HCT116 (cell line): Measurements from ENCODE around the gene TPST1. TPM values are rescaled to one million over a fixed set of nuclear protein-coding genes. Genes with fewer than 3 reads are reported as not detected.
A peak's percentile ranks its signal among the peaks of the same experiment; 100 is the strongest.

Experiments used
- ATAC-seq: fragments of 200-7000 bp; cut with Tn5 transposase; 2 replicates; pipeline ENCODE4 v1.9.1; 2020; ENCODE audit warnings: mild to moderate bottlenecking, moderate library complexity
- BruUV-seq: library from RNA; stranded (reverse); fragments of 400-500 nt; replicated peaks from 2 replicates; lab custom pipeline; 2021; lab: Mats Ljungman, UMichigan
- CTCF ChIA-PET: fragments of 300-600 bp; sonication (Branson Sonifier 250); formaldehyde crosslinking; loops from one replicate; lab custom pipeline; 2021; ENCODE audit warnings: antibody characterized with exemption; lab: Charles Lee
- POLR2A ChIA-PET: fragments of 300-600, 350-600 bp; sonication (Branson Sonifier 250); formaldehyde crosslinking; loops from one replicate; lab custom pipeline; 2021; ENCODE audit warnings: antibody characterized with exemption; lab: Charles Lee
- RAD21 ChIA-PET, 2 experiments: fragments of 300-600 bp; sonication (Branson Sonifier 250); formaldehyde crosslinking; loops; one replicate each; lab custom pipeline; 2023; ENCODE audit warnings: low total read pairs in 2 of 2; ENCODE audit not compliant: uncharacterized antibody in 2 of 2, unreplicated experiment in 2 of 2, low non-redundant PET in 1 of 2; lab: Charles Lee
- DNase-seq: peaks from one replicate; pipeline ENCODE4 v3.0.0-alpha.2; 2010; ENCODE audit warnings: low read depth, low spot score
- H2AFZ ChIP-seq: fragments of 200-600 bp; shearing (Covaris generic), sonication (generic); 2 replicates; pipeline ENCODE4 v1.6.1; 2017; ENCODE audit warnings: low read depth, mixed run types, mixed read lengths, antibody characterized with exemption, low read length; ENCODE audit not compliant: poor library complexity, severe bottlenecking
- H3K27ac ChIP-seq: 2 replicates; pipeline ENCODE4 v1.5.1; 2012; ENCODE audit warnings: low read depth, low read length
- H3K27me3 ChIP-seq: fragments of 200-600 bp; sonication (generic); 2 replicates; pipeline ENCODE4 v1.6.1; 2016; ENCODE audit warnings: mixed run types, low read length, mixed read lengths; ENCODE audit not compliant: insufficient read depth
- H3K36me3 ChIP-seq, 2 experiments: fragments of 200-500 bp in 1 of 2; fragments of 200-600 bp in 1 of 2; sonication (Bioruptor generic) in 1 of 2; sonication (generic) in 1 of 2; 2 replicates each; pipeline versions ENCODE4 v1.5.1 to v1.6.1; 2014 to 2016; ENCODE audit warnings: low read length in 2 of 2, inconsistent platforms in 1 of 2, mixed read lengths in 1 of 2, mixed run types in 1 of 2; ENCODE audit not compliant: insufficient read depth in 2 of 2, control insufficient read depth in 1 of 2
- H3K4me1 ChIP-seq, 2 experiments: fragments of 200-600 bp in 1 of 2; sonication (generic) in 1 of 2; 2 replicates each; pipeline versions ENCODE4 v1.5.1 to v1.6.1; 2012 to 2017; ENCODE audit warnings: low read length in 2 of 2, inconsistent platforms in 1 of 2, mild to moderate bottlenecking in 1 of 2, mixed read lengths in 1 of 2, mixed run types in 1 of 2, moderate library complexity in 1 of 2; ENCODE audit not compliant: insufficient read depth in 2 of 2, control insufficient read depth in 1 of 2
- H3K4me2 ChIP-seq: fragments of 200-600 bp; sonication (generic); 2 replicates; pipeline ENCODE4 v1.6.1; 2017; ENCODE audit warnings: mixed run types, low read length, mixed read lengths
- H3K4me3 ChIP-seq, 2 experiments: fragments of 200-600 bp in 1 of 2; sonication (generic) in 1 of 2; replicated peaks in 1 of 2; 2 replicates each; pipeline ENCODE4 v1.5.1; 2011 to 2016; ENCODE audit warnings: low read length in 2 of 2, control low read depth in 1 of 2, low read depth in 1 of 2, mild to moderate bottlenecking in 1 of 2, mixed read lengths in 1 of 2, mixed run types in 1 of 2
- H3K79me2 ChIP-seq: fragments of 200-600 bp; sonication (generic); 2 replicates; pipeline ENCODE4 v1.6.1; 2017; ENCODE audit warnings: mild to moderate bottlenecking, mixed run types, low read length, moderate library complexity, mixed read lengths; ENCODE audit not compliant: insufficient read depth
- H3K9ac ChIP-seq: fragments of 200-600 bp; sonication (generic); 2 replicates; pipeline ENCODE4 v1.6.1; 2016; ENCODE audit warnings: low read length, mixed read lengths
- H3K9me2 ChIP-seq: fragments of 200-600 bp; sonication (generic), shearing (Covaris generic); 2 replicates; pipeline ENCODE4 v1.6.1; 2017; ENCODE audit warnings: mixed run types, mild to moderate bottlenecking, moderate library complexity; ENCODE audit not compliant: insufficient read depth
- H3K9me3 ChIP-seq, 2 experiments: fragments of 200-500 bp in 1 of 2; fragments of 200-600 bp in 1 of 2; sonication (Bioruptor generic) in 1 of 2; sonication (generic) in 1 of 2; 2 replicates each; pipeline ENCODE4 v1.6.1; 2014 to 2017; ENCODE audit warnings: low read length in 2 of 2, mixed read lengths in 2 of 2, inconsistent platforms in 1 of 2, low read depth in 1 of 2, mild to moderate bottlenecking in 1 of 2, mixed run types in 1 of 2, moderate library complexity in 1 of 2; ENCODE audit not compliant: control insufficient read depth in 1 of 2, insufficient read depth in 1 of 2
- H4K20me1 ChIP-seq: fragments of 200-600 bp; sonication (generic), shearing (Covaris generic); 2 replicates; pipeline ENCODE4 v1.6.1; 2017; ENCODE audit warnings: mixed run types, mild to moderate bottlenecking, moderate library complexity; ENCODE audit not compliant: insufficient read depth
- CBX3 ChIP-seq: IDR thresholded peaks from 2 replicates; pipeline ENCODE4 v1.6.1; 2012; ENCODE audit warnings: low read depth
- EGR1 ChIP-seq: IDR thresholded peaks from 2 replicates; pipeline ENCODE4 v1.6.1; 2012; ENCODE audit warnings: low read depth
- ELF1 ChIP-seq: IDR thresholded peaks from 2 replicates; pipeline ENCODE4 v1.6.1; 2012; ENCODE audit warnings: low read depth, borderline replicate concordance
- EZH2 ChIP-seq: fragments of 200-600 bp; sonication (generic); IDR thresholded peaks from 2 replicates; pipeline ENCODE4 v1.6.1; 2017; ENCODE audit warnings: antibody characterized with exemption, mixed run types
- FOSL1 ChIP-seq: IDR thresholded peaks from 2 replicates; pipeline ENCODE4 v1.6.1; 2012; ENCODE audit warnings: low read depth
- JUND ChIP-seq: IDR thresholded peaks from 2 replicates; pipeline ENCODE4 v1.6.1; 2012
- POLR2AphosphoS5 ChIP-seq: IDR thresholded peaks from 2 replicates; pipeline ENCODE4 v1.6.1; 2011; ENCODE audit warnings: mild to moderate bottlenecking, low read depth, low read length, moderate library complexity
- REST ChIP-seq: IDR thresholded peaks from 2 replicates; pipeline ENCODE4 v1.6.1; 2012; ENCODE audit warnings: low read depth
- SIN3A ChIP-seq: IDR thresholded peaks from 2 replicates; pipeline ENCODE4 v1.6.1; 2012; ENCODE audit warnings: low read depth
- SRF ChIP-seq: IDR thresholded peaks from 2 replicates; pipeline ENCODE4 v1.6.1; 2012; ENCODE audit warnings: low read depth
- TCF7L2 ChIP-seq: IDR thresholded peaks from 2 replicates; pipeline ENCODE4 v1.7.0; 2011; ENCODE audit warnings: borderline replicate concordance, inconsistent platforms; ENCODE audit not compliant: insufficient read depth, insufficient read length; ENCODE audit errors: extremely low read depth
- YY1 ChIP-seq: IDR thresholded peaks from 2 replicates; pipeline ENCODE4 v1.6.1; 2011; ENCODE audit warnings: low read length, low read depth, moderate library complexity, mild to moderate bottlenecking; ENCODE audit not compliant: insufficient replicate concordance; ENCODE audit errors: extremely low read depth
- ZFX ChIP-seq: fragments of 450-650 bp; IDR thresholded peaks from 2 replicates; pipeline ENCODE4 v1.6.1; 2017
- ZNF274 ChIP-seq: fragments of 200-500 bp; sonication (Bioruptor generic); IDR thresholded peaks from 2 replicates; pipeline ENCODE4 v1.6.1; 2014; ENCODE audit warnings: mild to moderate bottlenecking, low read depth, low read length, inconsistent platforms
- intact Hi-C: fragments of 100-400 bp; cut with micrococcal nuclease; formaldehyde crosslinking; loops from 2 replicates; pipeline ENCODE4 v1.10.0; 2022
- total RNA-seq: library from RNA; stranded (reverse); gene quantifications from one replicate; pipeline ENCODE4 v1.2.1, GENCODE V29; 2021; ENCODE audit not compliant: unreplicated experiment
- TF ChIP-seq, protein P1 (sequence below): IDR thresholded peaks from 2 replicates; pipeline ENCODE4 v1.6.1; 2011; ENCODE audit warnings: mild to moderate bottlenecking, low read length, moderate library complexity; ENCODE audit not compliant: insufficient replicate concordance; ENCODE audit errors: extremely low read depth
- TF ChIP-seq, protein P2 (sequence below), 3 experiments: fragments of 200-600 bp in 1 of 3; sonication (generic) in 1 of 3; IDR thresholded peaks in 2 of 3; conservative IDR thresholded peaks in 1 of 3; 2 replicates each; pipeline ENCODE4 v1.5.1; 2012 to 2017; ENCODE audit warnings: low read depth in 2 of 3, low read length in 2 of 3, antibody characterized with exemption in 1 of 3, borderline replicate concordance in 1 of 3, control low read depth in 1 of 3, mild to moderate bottlenecking in 1 of 3, mixed read lengths in 1 of 3, mixed run types in 1 of 3, moderate library complexity in 1 of 3; ENCODE audit not compliant: insufficient read depth in 1 of 3

Gene TPST1
- total RNA-seq, 1 experiment from 2014 or later, result 11.4 TPM

DNA sequence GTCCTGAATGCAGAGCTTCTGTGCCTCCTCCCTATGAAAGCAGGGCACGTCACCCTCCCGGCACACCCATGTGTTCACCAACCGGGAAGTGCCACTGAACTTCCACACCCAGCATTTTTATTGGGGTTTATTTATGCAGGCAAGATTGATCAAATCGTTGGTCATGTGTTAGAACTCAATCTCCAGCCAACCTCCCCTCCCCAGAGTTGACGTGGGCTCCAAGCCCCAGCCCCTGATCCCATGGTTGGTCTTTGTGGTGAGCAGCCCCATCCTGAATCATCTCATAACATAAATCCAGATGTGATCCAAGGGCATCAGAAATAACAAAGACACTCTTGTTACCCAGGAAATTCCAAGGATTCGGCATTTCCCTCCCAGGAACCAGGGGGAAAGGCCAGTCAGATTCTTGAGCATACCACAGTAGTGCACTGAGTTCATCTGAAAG, 151.2 kb downstream of the TPST1 start:
- peak overlapping the region; percentile 43 for H3K9ac ChIP-seq
- CTCF ChIA-PET, result no interaction called here
- POLR2A ChIA-PET, result no interaction called here
- H3K4me2 ChIP-seq, result peak overlapping the region; percentile 48
- no peaks in the 10 kb centered on the region for H3K36me3 ChIP-seq
- H3K4me1 ChIP-seq, result peaks cover 6 to 33% of the 10 kb centered on the region in 2 experiments
- DNase-seq (peak; percentile 39), ATAC-seq (peak; percentile 76)
- H3K27me3 ChIP-seq, result no peaks in the 10 kb centered on the region
- no peaks in the 10 kb centered on the region for H4K20me1 ChIP-seq
- TF ChIP-seq, protein P1, sequence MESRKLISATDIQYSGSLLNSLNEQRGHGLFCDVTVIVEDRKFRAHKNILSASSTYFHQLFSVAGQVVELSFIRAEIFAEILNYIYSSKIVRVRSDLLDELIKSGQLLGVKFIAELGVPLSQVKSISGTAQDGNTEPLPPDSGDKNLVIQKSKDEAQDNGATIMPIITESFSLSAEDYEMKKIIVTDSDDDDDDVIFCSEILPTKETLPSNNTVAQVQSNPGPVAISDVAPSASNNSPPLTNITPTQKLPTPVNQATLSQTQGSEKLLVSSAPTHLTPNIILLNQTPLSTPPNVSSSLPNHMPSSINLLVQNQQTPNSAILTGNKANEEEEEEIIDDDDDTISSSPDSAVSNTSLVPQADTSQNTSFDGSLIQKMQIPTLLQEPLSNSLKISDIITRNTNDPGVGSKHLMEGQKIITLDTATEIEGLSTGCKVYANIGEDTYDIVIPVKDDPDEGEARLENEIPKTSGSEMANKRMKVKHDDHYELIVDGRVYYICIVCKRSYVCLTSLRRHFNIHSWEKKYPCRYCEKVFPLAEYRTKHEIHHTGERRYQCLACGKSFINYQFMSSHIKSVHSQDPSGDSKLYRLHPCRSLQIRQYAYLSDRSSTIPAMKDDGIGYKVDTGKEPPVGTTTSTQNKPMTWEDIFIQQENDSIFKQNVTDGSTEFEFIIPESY, result no peak
- TF ChIP-seq, protein P2, sequence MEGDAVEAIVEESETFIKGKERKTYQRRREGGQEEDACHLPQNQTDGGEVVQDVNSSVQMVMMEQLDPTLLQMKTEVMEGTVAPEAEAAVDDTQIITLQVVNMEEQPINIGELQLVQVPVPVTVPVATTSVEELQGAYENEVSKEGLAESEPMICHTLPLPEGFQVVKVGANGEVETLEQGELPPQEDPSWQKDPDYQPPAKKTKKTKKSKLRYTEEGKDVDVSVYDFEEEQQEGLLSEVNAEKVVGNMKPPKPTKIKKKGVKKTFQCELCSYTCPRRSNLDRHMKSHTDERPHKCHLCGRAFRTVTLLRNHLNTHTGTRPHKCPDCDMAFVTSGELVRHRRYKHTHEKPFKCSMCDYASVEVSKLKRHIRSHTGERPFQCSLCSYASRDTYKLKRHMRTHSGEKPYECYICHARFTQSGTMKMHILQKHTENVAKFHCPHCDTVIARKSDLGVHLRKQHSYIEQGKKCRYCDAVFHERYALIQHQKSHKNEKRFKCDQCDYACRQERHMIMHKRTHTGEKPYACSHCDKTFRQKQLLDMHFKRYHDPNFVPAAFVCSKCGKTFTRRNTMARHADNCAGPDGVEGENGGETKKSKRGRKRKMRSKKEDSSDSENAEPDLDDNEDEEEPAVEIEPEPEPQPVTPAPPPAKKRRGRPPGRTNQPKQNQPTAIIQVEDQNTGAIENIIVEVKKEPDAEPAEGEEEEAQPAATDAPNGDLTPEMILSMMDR (IDR thresholded peaks at IDR 0.05 in 2 of 3, conservative IDR thresholded peaks at IDR 0.05 in 1 of 3; ENCODE audit: borderline replicate concordance in 1 of 3, insufficient read depth in 1 of 3, low read depth in 2 of 3, low read length in 2 of 3), result no peak
- TF ChIP-seq ZFX (no peak), FOSL1 (no peak), SRF (no peak), CBX3 (no peak), SIN3A (no peak), TCF7L2 (no peak), ELF1 (no peak), EGR1 (no peak), REST (no peak), EZH2 (no peak), POLR2AphosphoS5 (no peak), JUND (no peak), ZNF274 (no peak), YY1 (no peak)
- H2AFZ ChIP-seq, result no peak overlapping the region
- H3K27ac ChIP-seq, result no peak overlapping the region
- H3K79me2 ChIP-seq, result no peaks in the 10 kb centered on the region
- intact Hi-C loops, result no loop called here
- no TSS peak for BruUV-seq
- H3K9me3 ChIP-seq, result no peaks in the 10 kb centered on the region
- RAD21 ChIA-PET, result interaction anchor here in 1 of 2 experiments (1.0 kb wide), 1 partner anchor 8 kb away, joined by 3 read pairs; no protein-coding TSS in a partner anchor
- no peaks in the 10 kb centered on the region for H3K9me2 ChIP-seq
- peak overlapping the region in 1 of 2 experiments; percentile 18; a peak in 1 of 4 replicates for H3K4me3 ChIP-seq
